H1 (cell line): ENCODE data around the gene COL26A1. TPM values are rescaled to one million over a fixed set of nuclear protein-coding genes. Genes with fewer than 3 reads are reported as not detected.
"Not testable (repeated sequence)": the region's sequence is repeated elsewhere in the genome, so short reads cannot be mapped to it uniquely, and the experiment has no call there.

Experiments used
- CTCF ChIA-PET: fragments of 300-600 bp; sonication (Branson Sonifier 250); formaldehyde crosslinking; loops from one replicate; lab custom pipeline; 2021; ENCODE audit not compliant: partially characterized antibody; lab: Charles Lee
- POLR2A ChIA-PET: fragments of 300-600 bp; sonication (Branson Sonifier 250); formaldehyde crosslinking; loops from one replicate; lab custom pipeline; 2021; ENCODE audit warnings: inconsistent platforms; ENCODE audit not compliant: partially characterized antibody; lab: Charles Lee
- DNase-seq, 2 experiments: peaks; one replicate each; pipeline versions ENCODE4 v3.0.0 to v3.0.0-alpha.2; 2010 to 2022; ENCODE audit warnings: low spot score in 2 of 2, low read depth in 1 of 2, mixed read lengths in 1 of 2
- FAIRE-seq: peaks from 2 replicates; lab custom pipeline; 2011; peaks lifted over from hg19 to GRCh38; lab: Jason Lieb, UNC
- H2AFZ ChIP-seq: 2 replicates; pipeline ENCODE4 v1.8.1; 2012; ENCODE audit warnings: low read length, inconsistent platforms
- H2AK5ac ChIP-seq: 2 replicates; pipeline ENCODE4 v1.6.1; 2013; ENCODE audit warnings: low read depth, low read length
- H2BK120ac ChIP-seq: replicated peaks from 2 replicates; pipeline ENCODE3; 2013; ENCODE audit warnings: low read depth, low read length, inconsistent platforms
- H2BK12ac ChIP-seq: 2 replicates; pipeline ENCODE4 v1.6.1; 2013; ENCODE audit warnings: low read depth, low read length
- H2BK15ac ChIP-seq: 2 replicates; pipeline ENCODE4 v1.6.1; 2013; ENCODE audit warnings: low read length
- H2BK20ac ChIP-seq: 2 replicates; pipeline ENCODE4 v1.6.1; 2013; ENCODE audit warnings: low read length
- H2BK5ac ChIP-seq: 2 replicates; pipeline ENCODE4 v1.6.1; 2013; ENCODE audit warnings: low read depth, low read length
- H3K14ac ChIP-seq: 2 replicates; pipeline ENCODE4 v1.6.1; 2013; ENCODE audit warnings: inconsistent platforms; ENCODE audit not compliant: insufficient read length
- H3K18ac ChIP-seq: 2 replicates; pipeline ENCODE4 v1.6.1; 2013; ENCODE audit warnings: low read length; ENCODE audit errors: extremely low read depth
- H3K23ac ChIP-seq: 2 replicates; pipeline ENCODE4 v1.6.1; 2013; ENCODE audit warnings: inconsistent platforms; ENCODE audit not compliant: insufficient read length
- H3K23me2 ChIP-seq: 2 replicates; pipeline ENCODE4 v1.6.1; 2013; ENCODE audit warnings: low read depth, low read length
- H3K27ac ChIP-seq: 2 replicates; pipeline ENCODE4 v1.6.1; 2011; ENCODE audit warnings: low read depth, low read length, inconsistent platforms
- H3K27me3 ChIP-seq, 4 experiments: replicated peaks in 1 of 4; 1 replicate in 1 of 4; 2 replicates in 3 of 4; pipeline versions ENCODE4 v1.6.1 to v1.8.1; 2011 to 2013; ENCODE audit warnings: low read length in 3 of 4, mild to moderate bottlenecking in 3 of 4, inconsistent platforms in 2 of 4, mixed read lengths in 2 of 4, moderate library complexity in 1 of 4; ENCODE audit not compliant: control insufficient read depth in 3 of 4, insufficient read depth in 3 of 4; ENCODE audit errors: extremely low read depth in 1 of 4
- H3K36me3 ChIP-seq, 4 experiments: 2 replicates each; pipeline versions ENCODE4 v1.6.1 to v1.8.1; 2011 to 2013; ENCODE audit warnings: mild to moderate bottlenecking in 4 of 4, low read length in 3 of 4, moderate library complexity in 2 of 4, control low read depth in 1 of 4, inconsistent platforms in 1 of 4; ENCODE audit not compliant: insufficient read depth in 4 of 4, control insufficient read depth in 2 of 4
- H3K4ac ChIP-seq: replicated peaks from 2 replicates; pipeline ENCODE3; 2013; ENCODE audit warnings: low read length, low read depth, mixed read lengths, inconsistent platforms; ENCODE audit not compliant: insufficient read length
- H3K4me1 ChIP-seq, 4 experiments: replicated peaks in 1 of 4; 1 replicate in 1 of 4; 2 replicates in 3 of 4; pipeline versions ENCODE4 v1.6.1 to v1.8.1; 2011 to 2013; ENCODE audit warnings: low read length in 3 of 4, inconsistent platforms in 2 of 4, mixed read lengths in 1 of 4; ENCODE audit not compliant: insufficient read depth in 4 of 4, control insufficient read depth in 3 of 4
- H3K4me2 ChIP-seq, 2 experiments: 2 replicates each; pipeline versions ENCODE4 v1.6.1 to v1.8.1; 2011 to 2013; ENCODE audit warnings: low read depth in 2 of 2, low read length in 2 of 2, control low read depth in 1 of 2, inconsistent platforms in 1 of 2, mild to moderate bottlenecking in 1 of 2; ENCODE audit not compliant: insufficient read depth in 1 of 2
- H3K4me3 ChIP-seq, 4 experiments: fragments of 200-600, 300-600 bp in 1 of 4; sonication (generic), shearing (Covaris generic), sonication (Bioruptor Twin) in 1 of 4; 2 replicates each; pipeline versions ENCODE4 v1.5.1 to v1.8.1; 2011 to 2016; ENCODE audit warnings: low read length in 4 of 4, low read depth in 3 of 4, control low read depth in 2 of 4, inconsistent platforms in 2 of 4, mild to moderate bottlenecking in 2 of 4, mixed read lengths in 1 of 4, moderate library complexity in 1 of 4; ENCODE audit not compliant: insufficient read depth in 2 of 4; ENCODE audit errors: extremely low read depth in 1 of 4
- H3K56ac ChIP-seq: replicated peaks from 2 replicates; pipeline ENCODE3; 2013; ENCODE audit warnings: low read depth, mild to moderate bottlenecking, mixed read lengths, low read length, inconsistent platforms; ENCODE audit not compliant: insufficient read length
- H3K79me1 ChIP-seq: 2 replicates; pipeline ENCODE4 v1.6.1; 2013; ENCODE audit warnings: low read depth, low read length, control low read depth
- H3K79me2 ChIP-seq, 2 experiments: 2 replicates each; pipeline versions ENCODE4 v1.6.1 to v1.8.1; 2012 to 2013; ENCODE audit warnings: low read length in 2 of 2, mild to moderate bottlenecking in 2 of 2, inconsistent platforms in 1 of 2; ENCODE audit not compliant: insufficient read depth in 2 of 2, control insufficient read depth in 1 of 2
- H3K9ac ChIP-seq, 4 experiments: replicated peaks in 1 of 4; 1 replicate in 1 of 4; 2 replicates in 3 of 4; pipeline versions ENCODE4 v1.6.1 to v1.8.1; 2011 to 2013; ENCODE audit warnings: low read depth in 3 of 4, low read length in 3 of 4, control low read depth in 2 of 4, mild to moderate bottlenecking in 2 of 4, moderate library complexity in 2 of 4, inconsistent platforms in 1 of 4; ENCODE audit errors: extremely low read depth in 1 of 4
- H3K9me3 ChIP-seq, 2 experiments: 2 replicates each; pipeline versions ENCODE4 v1.6.1 to v1.8.1; 2012 to 2013; ENCODE audit warnings: mild to moderate bottlenecking in 2 of 2, moderate library complexity in 2 of 2, control low read depth in 1 of 2, inconsistent platforms in 1 of 2, low read depth in 1 of 2, low read length in 1 of 2, mixed read lengths in 1 of 2; ENCODE audit not compliant: insufficient read depth in 2 of 2
- H4K20me1 ChIP-seq, 2 experiments: replicated peaks in 1 of 2; 2 replicates each; pipeline versions ENCODE3 to v1.8.1; 2011 to 2013; ENCODE audit warnings: inconsistent platforms in 2 of 2, low read length in 2 of 2, mild to moderate bottlenecking in 1 of 2; ENCODE audit not compliant: insufficient read depth in 2 of 2, control insufficient read depth in 1 of 2
- H4K5ac ChIP-seq: 2 replicates; pipeline ENCODE4 v1.6.1; 2013; ENCODE audit warnings: low read length, low read depth, mixed read lengths, inconsistent platforms; ENCODE audit not compliant: insufficient read length
- H4K8ac ChIP-seq: 2 replicates; pipeline ENCODE4 v1.8.0; 2013; ENCODE audit warnings: mild to moderate bottlenecking, moderate library complexity, low read length, inconsistent platforms; ENCODE audit not compliant: insufficient read depth; ENCODE audit errors: extremely low read depth
- H4K91ac ChIP-seq: replicated peaks from 2 replicates; pipeline ENCODE3; 2013; ENCODE audit warnings: low read length, mixed read lengths, inconsistent platforms; ENCODE audit not compliant: insufficient read length
- POLR2A ChIP-seq, 2 experiments: IDR thresholded peaks; 1 replicate in 1 of 2; 2 replicates in 1 of 2; pipeline ENCODE4 v1.6.1; 2011; ENCODE audit warnings: low read depth in 2 of 2, low read length in 2 of 2, mild to moderate bottlenecking in 2 of 2; ENCODE audit errors: control extremely low read depth in 1 of 2
- WGBS, 2 experiments: shearing (Covaris generic) in 1 of 2; methylation state at CpG; one replicate each; pipeline versions ENCODE4 v1.1.6 to v1.1.7; 2013 to 2015; ENCODE audit warnings: low lambda C conversion rate in 2 of 2, mixed read lengths in 2 of 2, inconsistent platforms in 1 of 2, low coverage in 1 of 2, missing lambda C conversion rate in 1 of 2; ENCODE audit not compliant: insufficient replicate concordance in 2 of 2, insufficient coverage in 1 of 2, insufficient read length in 1 of 2; ENCODE audit errors: extremely low coverage in 1 of 2, missing lambda C conversion rate in 1 of 2; 5-methylcytosine and 5-hydroxymethylcytosine counted together
- polyA plus RNA-seq, 7 experiments: library from polyadenylated mRNA; depleted of rRNA in 3 of 7; stranded (reverse) in 5 of 7; unstranded in 2 of 7; fragments of >200 nt in 5 of 7; fragments of 200-250 nt in 2 of 7; gene quantifications; 1 replicate in 5 of 7; 2 replicates in 1 of 7; 4 replicates in 1 of 7; pipeline versions ENCODE4 v1.2.1 to v1.2.3, GENCODE V29; 2011 to 2013; ENCODE audit warnings: missing spikeins in 2 of 7, mixed read lengths in 2 of 7
- total RNA-seq: library from RNA; stranded (reverse); fragmentation: NEBNext Ultra II Directional; extraction: Animal tissue kit (Norgen Biotek cat#: 25700); gene quantifications from 2 replicates; pipeline ENCODE4 v1.2.1, GENCODE V29; 2021

COL26A1 gene
- total and polyA plus RNA-seq, 2 of the 8 experiments (the other 6 are each of a cell fraction or from before 2014, with no cell fraction given), result 51.1 to 68.8 TPM

DNA sequence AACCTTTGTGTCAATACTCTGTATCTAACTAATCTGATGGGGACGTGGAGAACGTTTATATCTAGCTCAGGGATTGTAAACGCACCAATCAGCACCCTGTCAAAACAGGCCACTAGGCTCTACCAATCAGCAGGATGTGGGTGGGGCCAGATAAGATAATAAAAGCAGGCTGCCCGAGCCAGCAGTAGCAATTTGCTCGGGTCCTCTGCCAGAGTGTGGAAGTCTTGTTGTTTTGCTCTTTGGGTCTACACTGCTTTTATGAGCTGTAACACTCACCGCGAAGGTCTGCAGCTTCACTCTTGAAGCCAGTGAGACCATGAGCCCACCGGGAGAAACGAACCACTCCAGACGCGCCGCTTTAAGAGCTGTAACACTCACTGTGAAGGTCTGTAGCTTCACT lies 13.4 kb upstream of the COL26A1 start:
- H2BK120ac ChIP-seq, H3K9me3 ChIP-seq, DNase-seq, H3K27ac ChIP-seq, H4K5ac ChIP-seq, H3K23ac ChIP-seq, H3K4me1 ChIP-seq, H2BK12ac ChIP-seq, H2AK5ac ChIP-seq, H4K8ac ChIP-seq, H3K27me3 ChIP-seq, H2AFZ ChIP-seq, H3K4me2 ChIP-seq, H2BK5ac ChIP-seq, H3K4ac ChIP-seq, H2BK20ac ChIP-seq, FAIRE-seq, H3K36me3 ChIP-seq, H4K91ac ChIP-seq, H3K4me3 ChIP-seq, H3K9ac ChIP-seq, H3K14ac ChIP-seq, H3K79me2 ChIP-seq, H3K56ac ChIP-seq, H3K18ac ChIP-seq, H2BK15ac ChIP-seq, H3K79me1 ChIP-seq, H3K23me2 ChIP-seq, H4K20me1 ChIP-seq: not testable (repeated sequence)
- WGBS, 2 experiments, result 94% methylated on average over 12 of the region's 12 CpGs; no CpG with 5 or more reads in 1 of the 2 experiments
- 0 out of 3 replicates have a peak, but pooled peaks of 1 of the 2 experiments have one; percentile 30 for TF ChIP-seq POLR2A (IDR thresholded peaks at IDR 0.05; ENCODE audit: control extremely low read depth in 1 of 2, low read depth in 2 of 2, low read length in 2 of 2)
- ChIA-PET CTCF (interaction anchor here (0.7 to 1.7 kb wide), 10 partner anchors 13 to 167 kb away, joined by 3 to 4 read pairs (median 3); partner anchors contain the start of gene COL26A1), POLR2A (interaction anchor here (0.6 to 2.7 kb wide), 3 partner anchors 9 to 32 kb away, joined by 3 to 17 read pairs (median 3); partner anchors contain the start of gene COL26A1)
